ENCODE measurements around the gene PRDM16. TPM values are rescaled to one million over a fixed set of nuclear protein-coding genes. Genes with fewer than 3 reads are reported as not detected.
A peak's percentile ranks its signal among the peaks of the same experiment; 100 is the strongest.

PRDM16 gene
- total RNA-seq, 1 experiment from 2014 or later, result not detected

DNA sequence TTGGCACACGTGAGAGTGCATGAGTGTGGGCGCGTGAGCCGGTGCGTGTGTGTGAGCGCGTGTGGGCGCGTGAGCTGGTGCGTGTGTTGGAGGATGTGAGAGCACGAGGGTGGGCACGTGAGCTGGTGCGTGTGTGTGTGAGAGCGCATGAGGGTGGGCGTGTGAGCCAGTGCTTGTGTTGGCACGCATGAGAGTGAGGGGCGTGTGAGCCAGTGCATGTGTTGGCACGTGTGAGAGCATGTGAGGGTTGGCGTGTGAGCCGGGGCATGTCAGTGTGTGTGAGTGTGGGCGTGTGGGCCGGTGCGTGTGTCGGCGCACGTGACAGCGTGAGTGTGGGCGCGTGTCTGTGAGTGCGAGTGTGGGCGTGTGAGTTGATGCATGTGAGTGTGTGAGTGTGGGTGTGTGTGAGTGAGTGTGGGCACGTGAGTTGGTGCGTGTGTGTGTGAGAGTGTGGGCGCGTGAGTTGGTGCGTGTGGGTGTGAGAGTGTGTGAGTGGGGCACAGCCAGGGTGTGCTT is 339.8 kb downstream of the PRDM16 start:
- no peak for DNase-seq (ENCODE audit: low read depth)

DNA sequence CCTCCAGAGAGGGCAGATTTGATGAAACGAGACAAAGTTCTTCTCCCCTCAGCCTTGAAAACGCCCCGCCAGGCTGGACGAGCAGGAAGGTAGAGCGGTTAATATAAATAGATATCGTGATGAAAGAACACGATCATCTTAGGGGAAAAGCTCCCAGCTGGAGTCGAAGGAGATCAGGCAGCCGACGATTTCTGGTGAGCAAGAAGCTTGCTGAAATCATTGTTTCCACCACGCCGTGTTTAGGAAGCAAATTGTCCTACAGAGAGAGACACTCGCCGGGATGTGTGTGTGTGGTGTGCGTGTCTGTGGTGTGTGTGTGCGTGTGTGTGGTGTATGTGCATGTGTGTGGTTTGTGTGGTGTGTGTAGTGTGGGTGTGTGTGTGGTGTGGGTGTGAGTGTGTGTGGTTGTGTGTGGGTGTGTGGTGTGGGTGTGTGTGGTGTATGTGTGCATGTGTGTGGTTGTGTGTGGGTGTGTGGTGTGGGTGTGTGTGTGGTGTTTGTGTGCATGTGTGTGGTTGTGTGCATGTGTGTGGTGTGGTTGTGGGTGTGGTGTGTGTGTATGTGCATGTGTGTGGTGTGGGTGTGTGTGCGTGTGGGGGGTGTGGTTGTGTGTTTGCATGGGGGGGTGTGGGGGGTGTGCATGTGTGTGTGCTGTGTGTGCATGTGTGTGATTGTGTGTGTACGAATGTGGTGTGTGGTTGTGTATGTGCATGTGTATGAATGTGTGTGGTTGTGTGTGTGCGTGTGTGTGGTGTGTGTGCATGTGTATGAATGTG is 340.6 kb downstream of the PRDM16 start:
- no peak for DNase-seq (ENCODE audit: low read depth)

DNA sequence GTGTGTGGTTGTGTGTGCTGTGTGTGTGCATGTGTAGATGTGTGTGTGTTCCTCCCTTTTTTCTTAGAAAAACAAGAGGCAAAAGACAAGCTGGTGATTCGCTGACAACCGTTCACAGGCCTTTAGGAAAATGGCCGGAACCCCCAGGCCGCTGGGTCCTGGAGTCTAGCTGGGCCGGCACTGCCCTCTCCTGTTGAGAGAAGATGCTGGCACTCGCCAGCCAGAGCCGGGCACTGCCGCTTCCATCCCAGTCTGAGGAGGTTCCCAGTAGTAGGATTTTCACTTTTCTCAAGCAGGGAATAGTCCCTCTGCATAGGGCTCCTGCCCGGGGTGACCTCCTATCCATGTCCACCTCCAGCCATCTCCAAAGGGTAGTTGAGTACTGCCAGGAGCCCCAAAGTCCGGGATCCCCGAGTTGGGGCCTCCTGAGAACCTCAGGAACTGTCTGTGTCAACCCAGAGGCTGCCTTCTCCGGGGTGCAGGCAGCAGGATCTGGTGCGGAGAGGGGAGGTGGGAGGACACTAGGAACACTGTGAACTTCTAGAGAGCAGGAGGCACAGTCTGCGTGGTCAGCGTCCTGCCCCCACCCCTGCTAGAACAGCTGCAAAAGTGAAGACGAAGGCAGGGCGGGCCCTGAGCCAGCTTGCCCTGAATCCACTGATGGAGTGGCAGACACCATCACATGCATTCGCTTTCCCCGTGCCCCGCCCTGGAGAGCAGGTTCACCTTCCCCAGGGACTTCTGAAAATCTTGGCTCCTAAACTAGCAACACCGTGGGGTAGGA is 341.3 kb downstream of the PRDM16 start:
- peak; percentile 12 for DNase-seq (ENCODE audit: low read depth)

DNA sequence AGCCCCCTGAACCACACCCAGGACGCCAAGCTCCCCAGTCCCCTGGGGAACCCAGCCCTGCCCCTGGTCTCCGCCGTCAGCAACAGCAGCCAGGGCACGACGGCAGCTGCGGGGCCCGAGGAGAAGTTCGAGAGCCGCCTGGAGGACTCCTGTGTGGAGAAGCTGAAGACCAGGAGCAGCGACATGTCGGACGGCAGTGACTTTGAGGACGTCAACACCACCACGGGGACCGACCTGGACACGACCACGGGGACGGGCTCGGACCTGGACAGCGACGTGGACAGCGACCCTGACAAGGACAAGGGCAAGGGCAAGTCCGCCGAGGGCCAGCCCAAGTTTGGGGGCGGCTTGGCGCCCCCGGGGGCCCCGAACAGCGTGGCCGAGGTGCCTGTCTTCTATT is 342.8 kb downstream of the PRDM16 start:
- no peak for DNase-seq (ENCODE audit: low read depth)

DNA sequence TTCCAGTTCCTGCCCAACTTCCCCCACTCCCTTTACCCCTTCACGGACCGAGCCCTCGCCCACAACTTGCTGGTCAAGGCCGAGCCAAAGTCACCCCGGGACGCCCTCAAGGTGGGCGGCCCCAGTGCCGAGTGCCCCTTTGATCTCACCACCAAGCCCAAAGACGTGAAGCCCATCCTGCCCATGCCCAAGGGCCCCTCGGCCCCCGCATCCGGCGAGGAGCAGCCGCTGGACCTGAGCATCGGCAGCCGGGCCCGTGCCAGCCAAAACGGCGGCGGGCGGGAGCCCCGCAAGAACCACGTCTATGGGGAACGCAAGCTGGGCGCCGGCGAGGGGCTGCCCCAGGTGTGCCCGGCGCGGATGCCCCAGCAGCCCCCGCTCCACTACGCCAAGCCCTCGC is 343.4 kb downstream of the PRDM16 start:
- no peak for DNase-seq (ENCODE audit: low read depth)

DNA sequence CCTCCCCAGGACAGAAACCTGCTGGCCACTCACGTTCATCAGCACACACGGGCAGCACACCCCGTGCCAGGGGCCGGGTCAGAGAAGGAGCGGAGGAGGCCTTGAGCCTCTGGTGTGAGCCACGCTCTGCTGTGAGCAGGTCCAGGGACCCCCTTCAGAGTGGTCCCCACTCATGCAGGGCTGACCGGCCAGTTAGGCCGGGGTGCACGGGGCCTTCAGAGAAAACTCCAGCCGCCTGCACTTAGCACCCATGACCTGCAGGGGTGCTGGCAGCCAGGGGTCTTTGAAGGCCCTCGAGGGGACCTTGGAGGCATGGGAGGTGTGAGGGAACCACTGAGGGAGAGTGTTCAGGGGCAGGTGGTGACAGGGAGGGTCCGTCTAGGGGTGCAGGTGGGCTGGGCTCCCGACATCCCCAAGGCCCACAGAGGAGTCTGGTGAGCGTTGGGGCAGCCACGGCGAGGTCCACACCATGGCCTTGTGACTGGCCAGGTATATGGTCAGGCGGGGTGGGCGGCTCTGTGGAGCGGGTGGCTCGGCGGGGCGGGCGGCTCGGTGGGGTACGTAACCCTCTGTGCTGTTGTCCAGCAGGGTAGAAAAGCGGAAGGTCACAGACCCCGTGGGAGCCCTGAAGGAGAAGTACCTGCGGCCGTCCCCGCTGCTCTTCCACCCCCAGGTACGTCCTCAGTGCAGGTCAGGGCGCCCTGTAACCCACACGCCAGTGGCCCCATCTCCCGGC is 345.1 kb downstream of the PRDM16 start:
- DNase-seq (ENCODE audit: low read depth), result no peak

DNA sequence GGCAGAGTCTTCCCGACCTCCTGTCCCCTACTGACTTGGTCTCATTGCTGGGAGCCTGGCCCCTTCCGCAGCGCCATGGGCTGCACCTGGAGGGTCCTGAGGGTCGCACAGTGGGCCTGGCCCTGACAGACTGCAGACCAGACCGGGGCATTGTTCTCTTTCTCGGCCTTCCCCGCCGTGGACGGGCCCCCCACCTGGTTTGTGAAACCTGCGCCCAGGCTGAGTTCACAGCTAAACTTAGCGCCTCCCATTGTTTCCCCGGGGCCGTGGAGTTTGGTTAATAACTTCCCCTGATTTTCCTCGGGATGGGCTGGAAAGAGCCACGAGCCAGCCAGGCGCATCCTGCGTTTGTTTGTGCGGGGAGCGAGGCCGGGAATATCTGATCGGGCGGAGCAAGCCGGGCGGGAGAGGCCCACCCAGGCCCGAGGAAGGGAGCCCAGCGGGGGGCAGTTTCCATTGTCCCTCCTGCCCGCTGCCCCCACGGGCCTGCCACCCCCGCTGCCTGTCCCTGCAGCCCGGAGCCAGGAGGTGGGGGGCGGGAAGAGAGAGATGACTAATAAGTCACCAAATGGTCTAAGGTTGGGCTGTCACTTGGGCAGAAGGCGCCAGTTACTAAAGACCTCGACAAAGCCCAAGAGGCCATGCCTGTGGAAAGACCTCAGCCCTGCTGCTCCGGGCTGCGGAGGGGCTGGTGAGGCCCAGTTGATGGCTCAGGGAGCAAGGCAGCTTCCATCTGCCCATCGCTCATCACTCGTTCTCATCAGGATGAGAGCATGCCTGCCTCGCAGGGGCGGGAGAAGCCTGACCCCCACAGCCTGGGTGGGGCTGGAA is 346.5 kb downstream of the PRDM16 start:
- no peak for DNase-seq (ENCODE audit: low read depth)

DNA sequence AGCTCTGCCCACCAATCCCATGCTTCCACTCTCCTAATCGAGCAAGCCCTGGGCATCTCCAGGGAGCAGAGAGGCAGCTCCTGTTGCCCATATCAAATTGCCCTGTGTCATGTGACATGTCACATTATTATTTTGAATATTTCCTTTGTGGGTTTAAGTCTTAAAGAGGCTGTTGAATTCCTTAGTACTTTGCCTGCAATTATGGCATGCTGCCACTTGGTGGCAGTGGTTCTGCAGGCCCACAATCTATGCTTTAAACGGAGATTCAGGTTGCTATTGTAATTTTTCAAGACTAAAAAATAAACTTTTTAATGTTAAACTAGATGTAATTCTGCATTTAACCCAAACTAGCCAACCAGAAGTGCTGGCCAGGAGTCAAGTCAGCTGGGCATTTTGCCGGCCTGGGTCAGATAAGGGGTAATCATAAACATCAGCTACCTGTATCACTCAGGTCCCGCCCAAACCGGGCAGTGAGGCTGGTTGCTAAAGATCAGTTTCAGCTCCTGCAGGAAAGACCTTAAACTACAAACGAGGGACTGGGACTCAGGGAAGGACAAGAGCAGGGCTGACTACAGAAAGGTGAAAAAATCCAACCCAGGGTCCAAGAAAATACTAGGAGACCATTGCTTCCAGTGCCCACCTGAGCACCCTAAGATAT is 348.2 kb downstream of the PRDM16 start:
- DNase-seq (ENCODE audit: low read depth), result no peak

DNA sequence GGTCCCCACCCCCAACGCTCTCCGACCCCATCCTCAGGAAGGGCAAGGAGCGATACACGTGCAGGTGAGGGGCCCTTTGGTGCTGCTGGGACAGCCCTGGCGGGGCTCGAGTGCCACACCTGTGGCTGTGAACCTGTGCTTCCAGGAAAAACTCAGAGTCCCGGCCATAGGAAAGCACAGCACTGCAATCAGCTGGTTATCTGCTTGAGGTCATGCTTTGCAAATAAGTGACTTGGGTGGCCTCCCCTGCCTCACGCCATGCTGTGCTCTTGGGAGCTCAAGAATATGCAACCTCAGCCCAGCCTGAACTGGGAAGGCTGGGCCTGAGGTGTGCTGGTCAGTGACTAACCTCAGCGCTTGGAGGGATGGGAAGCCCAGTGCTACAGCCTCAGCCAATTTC is 348.9 kb downstream of the PRDM16 start:
- DNase-seq (ENCODE audit: low read depth), result no peak

DNA sequence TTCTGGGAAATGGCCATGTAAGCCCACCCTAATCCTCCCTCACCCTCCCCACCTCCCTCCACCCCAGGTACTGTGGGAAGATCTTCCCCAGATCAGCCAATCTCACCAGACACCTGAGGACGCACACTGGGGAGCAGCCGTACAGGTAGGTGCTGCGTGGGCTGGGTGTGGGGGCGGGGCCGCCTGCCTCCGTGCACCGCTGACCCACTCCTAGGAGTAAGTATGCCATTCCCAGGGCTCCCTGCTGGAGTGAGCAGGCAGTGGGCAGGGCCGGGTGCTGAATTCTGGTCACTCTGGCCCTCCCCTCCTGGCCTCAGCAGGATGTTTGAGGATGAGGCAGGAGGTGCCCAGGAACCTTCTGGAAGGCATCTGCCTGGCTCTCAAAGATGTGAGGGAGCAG is 349.6 kb downstream of the PRDM16 start:
- DNase-seq (ENCODE audit: low read depth), result no peak

DNA sequence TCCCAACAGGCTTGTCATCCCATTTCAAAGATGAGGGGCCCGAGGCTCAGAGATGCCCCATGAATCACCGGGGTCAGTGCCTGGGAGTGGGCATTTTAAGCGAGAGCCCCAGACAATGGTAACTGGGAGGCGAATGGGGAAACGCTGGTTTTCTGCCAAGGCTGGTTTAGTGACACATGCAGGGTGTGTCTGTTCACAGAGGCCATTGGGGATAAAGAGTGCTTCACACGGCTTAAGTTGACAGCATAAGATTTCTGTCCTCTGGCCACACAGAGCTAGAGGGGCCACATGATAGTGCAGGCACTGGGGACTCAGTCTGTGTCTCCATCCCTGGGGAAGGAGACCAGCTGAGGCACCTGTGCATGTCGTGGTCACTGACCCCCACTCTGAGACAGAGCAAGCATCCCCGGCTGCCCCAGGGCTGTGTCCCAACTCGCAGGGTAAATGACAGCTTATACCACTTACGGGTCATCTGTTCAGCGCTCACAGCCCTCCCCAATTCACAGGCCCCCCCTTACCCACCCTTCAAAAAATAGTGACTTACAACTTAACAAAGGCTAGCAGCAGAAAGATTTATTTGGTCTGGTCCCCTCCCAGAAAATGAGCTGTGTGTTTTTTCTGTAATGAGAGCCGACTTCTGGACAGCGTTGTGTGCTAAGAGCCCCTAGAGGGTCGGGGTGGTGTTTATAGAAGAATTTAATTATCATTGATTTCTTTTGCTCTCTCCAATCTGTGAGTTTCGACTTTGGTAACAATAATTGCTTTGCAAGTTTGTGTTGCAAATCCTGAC is 350.6 kb downstream of the PRDM16 start:
- no peak for DNase-seq (ENCODE audit: low read depth)

DNA sequence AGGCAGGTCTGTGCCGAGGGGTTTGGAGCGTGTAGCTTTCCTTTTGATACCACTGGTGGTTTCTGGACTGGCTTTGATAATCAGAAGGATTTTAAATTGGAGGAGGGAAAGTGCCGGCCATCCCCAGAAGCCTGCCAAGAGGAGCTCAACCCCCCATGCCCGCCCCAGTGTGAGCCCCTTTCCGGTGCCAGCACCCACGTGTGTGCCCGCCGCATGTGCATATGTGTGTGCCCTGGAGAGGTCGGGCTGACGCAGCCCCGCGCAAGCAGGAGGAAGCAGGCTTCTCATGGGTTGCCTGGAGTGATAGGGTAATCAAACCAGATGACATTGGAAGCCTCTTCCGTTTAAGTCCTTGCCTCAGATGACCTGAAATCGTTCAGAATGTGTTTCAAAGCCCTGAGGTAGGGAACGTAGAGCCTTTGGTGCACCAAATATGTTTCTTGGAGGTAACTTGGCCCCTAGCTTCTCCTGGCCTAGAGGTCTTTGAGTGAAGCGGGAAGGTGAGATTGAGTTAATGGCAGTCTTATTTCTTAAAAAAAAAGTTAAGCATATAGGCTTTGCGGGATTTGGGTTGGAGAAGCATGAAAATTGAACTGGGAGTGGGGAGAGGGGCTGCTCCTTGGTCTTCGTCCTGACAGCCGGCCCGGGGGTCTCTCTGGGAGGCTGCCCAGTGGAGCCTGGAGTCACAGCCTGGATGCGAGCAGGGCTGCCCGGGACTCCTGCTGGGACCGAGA is 351.4 kb downstream of the PRDM16 start:
- DNase-seq (ENCODE audit: low read depth), result no peak

DNA sequence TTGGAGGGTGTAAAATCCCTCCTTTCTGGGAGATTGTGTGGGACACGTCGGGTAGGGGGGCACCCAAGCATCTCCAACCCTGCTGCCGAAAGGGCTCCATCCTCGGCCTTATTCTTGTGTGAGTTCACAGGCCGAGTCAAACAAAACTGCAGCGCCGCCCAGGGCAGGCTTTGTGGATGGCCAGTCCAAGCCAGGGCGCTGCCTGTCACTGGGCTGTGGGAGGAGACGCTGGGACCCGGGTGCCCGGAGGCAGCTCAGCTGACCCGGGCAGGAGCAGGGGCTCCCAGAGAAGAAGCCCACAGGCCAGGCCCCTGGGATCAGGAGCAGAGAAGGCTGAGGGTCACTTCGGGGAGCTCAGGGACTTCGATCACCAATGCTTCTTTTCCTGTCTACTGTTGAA is 353.6 kb downstream of the PRDM16 start:
- DNase-seq (ENCODE audit: low read depth), result no peak

DNA sequence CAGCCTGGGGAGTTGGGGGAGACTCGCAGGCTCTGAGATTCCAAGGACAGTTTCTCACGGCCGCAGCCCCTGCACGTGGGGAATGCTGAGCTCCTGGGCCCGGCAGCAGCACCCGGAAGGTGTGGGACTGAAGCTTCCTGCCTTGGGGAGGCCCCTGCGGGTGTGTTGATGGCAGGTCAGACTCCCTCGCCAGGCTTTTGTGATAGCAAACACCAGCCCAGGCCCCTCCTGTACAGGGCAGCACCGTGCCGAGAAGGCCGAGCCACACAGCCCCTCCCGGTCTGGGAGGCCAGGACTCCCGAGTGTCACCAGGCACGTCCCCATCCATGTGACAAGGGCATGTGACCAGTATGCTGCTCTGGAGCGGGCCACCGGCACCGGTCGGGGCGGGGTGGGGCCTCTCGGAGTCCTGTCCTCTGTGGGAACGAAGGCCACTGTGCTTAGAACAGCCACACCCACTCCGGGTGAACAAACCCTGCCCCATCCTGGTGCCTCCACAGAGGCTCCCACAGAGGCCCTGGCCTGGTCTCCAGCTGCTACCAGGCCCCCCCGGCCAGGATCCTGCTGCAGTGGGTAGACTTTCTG is 354.3 kb downstream of the PRDM16 start:
- no peak for DNase-seq (ENCODE audit: low read depth)

DNA sequence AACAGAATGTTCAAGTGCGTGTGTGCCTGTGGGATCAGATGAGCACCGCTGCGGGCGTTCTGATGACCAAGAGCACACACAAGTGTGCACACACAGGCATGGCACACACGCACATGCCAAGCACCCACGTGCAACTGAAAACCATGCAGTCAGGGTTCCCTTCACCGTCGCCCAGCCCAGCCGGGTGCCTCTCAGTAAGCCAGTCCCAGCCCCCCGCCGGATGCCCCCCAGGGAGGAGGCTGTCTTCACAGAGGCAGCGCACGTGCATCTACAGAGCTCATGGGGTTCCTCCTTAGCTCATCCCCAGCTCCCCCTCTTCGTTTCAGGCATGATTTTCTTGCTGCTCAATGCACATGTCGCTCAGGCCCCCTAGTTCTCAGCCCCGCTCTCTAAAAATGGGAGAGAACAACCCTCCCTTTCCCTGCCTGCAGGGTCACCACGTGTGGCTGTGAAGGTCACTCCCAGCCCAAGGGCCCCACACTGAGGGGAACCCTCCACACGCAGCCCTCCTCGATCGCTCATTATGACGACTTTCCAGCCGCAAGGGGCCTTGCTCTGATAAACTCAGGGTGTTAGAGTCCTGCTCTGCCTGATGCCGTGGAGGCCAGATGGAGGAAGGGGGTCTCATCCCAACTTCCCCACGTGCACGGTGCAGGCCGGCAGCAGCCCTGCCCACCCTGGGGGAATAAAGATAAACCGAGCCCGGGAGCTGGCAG is 355.1 kb downstream of the PRDM16 start:
- no peak for DNase-seq (ENCODE audit: low read depth)

DNA sequence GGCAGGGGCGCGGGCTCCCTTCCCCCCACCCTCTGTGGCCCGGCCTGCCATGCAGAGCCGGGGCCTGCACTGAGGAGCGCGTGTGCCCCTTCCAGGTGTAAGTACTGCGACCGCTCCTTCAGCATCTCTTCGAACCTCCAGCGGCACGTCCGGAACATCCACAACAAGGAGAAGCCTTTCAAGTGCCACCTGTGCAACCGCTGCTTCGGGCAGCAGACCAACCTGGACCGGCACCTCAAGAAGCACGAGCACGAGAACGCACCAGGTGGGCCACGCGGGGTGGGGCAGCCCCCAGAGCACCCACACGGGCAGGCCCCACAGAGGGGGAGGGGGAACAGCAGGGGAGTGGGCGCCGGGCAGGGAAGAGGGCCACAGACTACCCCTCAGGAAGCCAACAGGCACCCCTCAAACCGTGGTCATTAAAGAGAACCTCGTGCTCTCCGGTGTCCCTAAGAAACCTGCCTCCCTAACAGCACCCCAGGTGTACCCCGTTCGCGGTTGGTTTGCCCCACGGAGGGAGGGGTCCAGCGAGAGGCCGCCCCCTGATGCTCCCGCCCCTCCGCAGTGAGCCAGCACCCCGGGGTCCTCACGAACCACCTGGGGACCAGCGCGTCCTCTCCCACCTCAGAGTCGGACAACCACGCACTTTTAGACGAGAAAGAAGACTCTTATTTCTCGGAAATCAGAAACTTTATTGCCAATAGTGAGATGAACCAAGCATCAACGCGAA is 356.6 kb downstream of the PRDM16 start:
- DNase-seq (ENCODE audit: low read depth), result no peak

DNA sequence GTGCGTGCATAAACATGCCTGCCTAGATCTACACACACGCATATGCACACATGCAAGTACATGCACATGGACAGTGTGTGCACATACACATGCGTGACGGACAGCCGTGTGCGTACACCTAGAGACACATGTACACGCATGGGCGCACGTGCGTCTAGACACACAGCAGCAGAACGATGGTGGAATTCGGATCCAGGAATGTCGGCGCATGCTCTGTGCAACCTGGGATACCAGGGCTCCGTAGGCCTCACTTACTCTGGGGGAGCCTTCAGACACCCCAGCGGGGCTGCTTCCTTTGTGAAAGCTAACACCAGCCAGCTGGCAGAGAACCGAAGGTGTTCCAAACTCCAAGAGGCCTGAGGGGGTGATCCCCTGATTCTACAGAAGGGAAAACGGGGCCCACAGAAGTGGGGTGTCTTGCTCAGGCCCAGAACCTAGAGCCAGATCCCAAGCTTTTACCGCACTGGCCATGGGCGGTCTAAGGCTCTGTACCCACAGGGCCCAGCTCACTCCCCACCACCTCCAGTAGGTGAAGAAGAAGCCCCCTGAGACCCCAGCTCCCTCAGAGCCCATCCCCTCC is 358.0 kb downstream of the PRDM16 start:
- no peak for DNase-seq (ENCODE audit: low read depth)
